ENCODE results near the gene NAMPT. TPM values are rescaled to one million over a fixed set of nuclear protein-coding genes. Genes with fewer than 3 reads are reported as not detected.

Gene NAMPT
- total and polyA plus RNA-seq, 2 donors (not counting 1 experiment from before 2014, with no cell fraction given), result 57.7 to 155 TPM

DNA sequence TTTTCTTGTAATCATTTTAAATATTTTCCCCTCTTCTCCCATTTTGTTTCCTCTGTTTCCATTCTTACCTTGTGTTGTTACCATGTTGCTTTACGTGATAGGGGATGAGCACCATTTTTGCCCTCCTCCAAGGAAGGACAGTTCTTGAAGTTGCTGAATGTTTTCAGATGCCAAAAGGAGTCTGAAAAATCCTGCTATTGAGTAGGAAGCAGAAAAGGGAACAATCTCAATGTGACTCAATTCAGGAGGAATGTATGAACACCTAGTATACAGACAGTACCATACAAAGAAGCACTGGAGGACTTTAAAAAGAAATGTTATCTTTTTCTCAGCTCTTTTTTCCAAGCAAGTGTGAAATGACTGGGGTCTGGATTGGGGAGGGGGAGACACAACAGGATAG lies 5.1 kb upstream of the NAMPT start:
- Histone ChIP-seq H3K36me3 (ENCODE audit: control insufficient read depth, insufficient read depth, low read length) (no peaks in the 10 kb centered on the region), H3K27me3 (ENCODE audit: control insufficient read depth, insufficient read depth, low read length) (no peaks in the 10 kb centered on the region), H3K4me1 (ENCODE audit: control insufficient read depth, extremely low read depth, insufficient read depth, low read length) (no peaks in the 10 kb centered on the region), H4K20me1 (ENCODE audit: control insufficient read depth, extremely low read depth, insufficient read depth, low read length) (no peaks in the 10 kb centered on the region), H3K79me2 (ENCODE audit: control insufficient read depth, insufficient read depth, low read length) (no peaks in the 10 kb centered on the region), H3K27ac (ENCODE audit: insufficient read depth, low read length) (no peak overlapping the region), H3K4me3 (replicated peaks in 1 of 4; ENCODE audit: control extremely low read depth in 1 of 4, insufficient read depth in 1 of 4, low read depth in 3 of 4, low read length in 4 of 4) (no peak overlapping the region), H2AFZ (ENCODE audit: low read length) (no peak overlapping the region), H3K9ac (ENCODE audit: insufficient read depth, low read length) (no peak overlapping the region), H3K9me3 (ENCODE audit: control insufficient read depth, insufficient read depth, low read depth, low read length) (no peaks in the 10 kb centered on the region), H3K4me2 (ENCODE audit: extremely low read depth, insufficient read depth, low read length) (no peak overlapping the region)
- TF ChIP-seq CTCF (conservative IDR thresholded peaks at IDR 0.05 in 1 of 2, IDR thresholded peaks at IDR 0.05 in 1 of 2; ENCODE audit: low read depth in 1 of 2, low read length in 2 of 2) (no peak), EZH2 (IDR thresholded peaks at IDR 0.05; ENCODE audit: low read length, missing control alignments) (no peak)
- peak in 1 of 2 donors; percentile 51 for DNase-seq (ENCODE audit: low read depth in 2 of 2)

DNA sequence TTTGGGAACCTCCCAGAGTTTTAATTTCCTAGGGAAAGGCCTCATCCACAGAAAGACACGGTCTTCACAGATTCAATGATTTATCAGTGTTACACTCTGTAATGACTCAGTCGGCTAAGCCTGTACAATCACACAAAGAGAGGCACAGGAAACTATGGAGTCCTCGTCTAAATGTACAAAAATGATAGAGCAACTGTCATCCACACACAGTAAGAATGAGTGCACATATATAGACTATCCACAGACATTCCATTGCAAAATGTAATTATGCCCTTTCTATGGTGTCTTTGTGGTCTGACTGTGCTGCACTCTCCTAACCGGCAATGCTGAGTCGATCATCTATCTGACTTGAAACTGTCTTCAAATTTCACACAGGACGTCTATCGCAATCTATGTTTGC lies 3.5 kb upstream of the NAMPT start:
- H2AFZ ChIP-seq (ENCODE audit: low read length), result no peak overlapping the region

DNA sequence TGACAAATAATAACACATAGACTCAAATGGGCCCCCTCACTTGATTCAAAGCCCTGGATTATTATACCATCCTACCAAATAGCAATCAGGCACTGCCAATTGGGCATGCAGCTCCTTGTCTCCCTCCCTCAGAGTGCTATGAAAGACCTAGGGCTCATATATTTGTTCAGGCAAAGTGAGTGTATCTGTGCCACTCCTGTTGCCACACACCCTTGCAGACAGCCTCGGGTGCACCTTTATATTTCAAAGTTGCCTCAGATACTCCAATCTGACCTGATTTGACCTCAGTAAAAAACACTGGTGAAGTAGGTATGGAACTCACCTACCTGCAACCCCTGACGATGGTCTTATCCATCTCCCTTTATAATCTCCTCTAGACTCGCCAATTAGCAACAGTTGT lies 3.0 kb upstream of the NAMPT start:
- no peaks in the 10 kb centered on the region for H3K9me3 ChIP-seq (ENCODE audit: control insufficient read depth, insufficient read depth, low read depth, low read length)
- no peak overlapping the region for H3K4me2 ChIP-seq (ENCODE audit: extremely low read depth, insufficient read depth, low read length)
- TF ChIP-seq CTCF (conservative IDR thresholded peaks at IDR 0.05 in 1 of 2, IDR thresholded peaks at IDR 0.05 in 1 of 2; ENCODE audit: low read depth in 1 of 2, low read length in 2 of 2), result no peak
- no peak for TF ChIP-seq EZH2 (IDR thresholded peaks at IDR 0.05; ENCODE audit: low read length, missing control alignments)
- H3K4me3 ChIP-seq (replicated peaks in 1 of 4; ENCODE audit: control extremely low read depth in 1 of 4, insufficient read depth in 1 of 4, low read depth in 3 of 4, low read length in 4 of 4), result no peak overlapping the region
- no peak for DNase-seq (ENCODE audit: low read depth in 2 of 2)
- H2AFZ ChIP-seq (ENCODE audit: low read length), result no peak overlapping the region
- no peak overlapping the region for H3K27ac ChIP-seq (ENCODE audit: insufficient read depth, low read length)
- no peaks in the 10 kb centered on the region for H3K27me3 ChIP-seq (ENCODE audit: control insufficient read depth, insufficient read depth, low read length)
- H4K20me1 ChIP-seq (ENCODE audit: control insufficient read depth, extremely low read depth, insufficient read depth, low read length), result no peaks in the 10 kb centered on the region
- H3K4me1 ChIP-seq (ENCODE audit: control insufficient read depth, extremely low read depth, insufficient read depth, low read length), result no peaks in the 10 kb centered on the region
- no peak overlapping the region for H3K9ac ChIP-seq (ENCODE audit: insufficient read depth, low read length)
- H3K79me2 ChIP-seq (ENCODE audit: control insufficient read depth, insufficient read depth, low read length), result peaks cover 11% of the 10 kb centered on the region
- no peaks in the 10 kb centered on the region for H3K36me3 ChIP-seq (ENCODE audit: control insufficient read depth, insufficient read depth, low read length)

More for the DNA sequence above, 3.5 kb upstream of the NAMPT start:
- Histone ChIP-seq H3K27ac (ENCODE audit: insufficient read depth, low read length) (no peak overlapping the region), H3K9ac (ENCODE audit: insufficient read depth, low read length) (no peak overlapping the region), H3K4me1 (ENCODE audit: control insufficient read depth, extremely low read depth, insufficient read depth, low read length) (no peaks in the 10 kb centered on the region), H3K9me3 (ENCODE audit: control insufficient read depth, insufficient read depth, low read depth, low read length) (no peaks in the 10 kb centered on the region), H4K20me1 (ENCODE audit: control insufficient read depth, extremely low read depth, insufficient read depth, low read length) (no peaks in the 10 kb centered on the region), H3K4me2 (ENCODE audit: extremely low read depth, insufficient read depth, low read length) (no peak overlapping the region), H3K4me3 (replicated peaks in 1 of 4; ENCODE audit: control extremely low read depth in 1 of 4, insufficient read depth in 1 of 4, low read depth in 3 of 4, low read length in 4 of 4) (no peak overlapping the region), H3K79me2 (ENCODE audit: control insufficient read depth, insufficient read depth, low read length) (peaks cover 7% of the 10 kb centered on the region), H3K27me3 (ENCODE audit: control insufficient read depth, insufficient read depth, low read length) (no peaks in the 10 kb centered on the region), H3K36me3 (ENCODE audit: control insufficient read depth, insufficient read depth, low read length) (no peaks in the 10 kb centered on the region)
- DNase-seq (ENCODE audit: low read depth in 2 of 2), result peak in 1 of 2 donors; percentile 12
- TF ChIP-seq CTCF (conservative IDR thresholded peaks at IDR 0.05 in 1 of 2, IDR thresholded peaks at IDR 0.05 in 1 of 2; ENCODE audit: low read depth in 1 of 2, low read length in 2 of 2), result no peak
- TF ChIP-seq EZH2 (IDR thresholded peaks at IDR 0.05; ENCODE audit: low read length, missing control alignments), result no peak

All from fibroblast of lung (primary cell).